IPS DF 4.7 (cell line): ENCODE data around the gene IP6K2.
"Not testable (repeated sequence)": the region's sequence is repeated elsewhere in the genome, so short reads cannot be mapped to it uniquely, and the experiment has no call there.

Experiments
- DNase-seq: peaks from one replicate; pipeline ENCODE4 v3.0.0-alpha.2; 2013; ENCODE audit warnings: low spot score; ENCODE audit errors: extremely low read depth

The IP6K2 gene

GRCh38 chr3:48716982-48717746 is at the start of gene IP6K2:
Gene IP6K2 (minus strand): TSS chr3:48717221. CDS start chr3:48695291, 21,930 bp downstream.
- DNase-seq = peak; percentile 94

DNA sequence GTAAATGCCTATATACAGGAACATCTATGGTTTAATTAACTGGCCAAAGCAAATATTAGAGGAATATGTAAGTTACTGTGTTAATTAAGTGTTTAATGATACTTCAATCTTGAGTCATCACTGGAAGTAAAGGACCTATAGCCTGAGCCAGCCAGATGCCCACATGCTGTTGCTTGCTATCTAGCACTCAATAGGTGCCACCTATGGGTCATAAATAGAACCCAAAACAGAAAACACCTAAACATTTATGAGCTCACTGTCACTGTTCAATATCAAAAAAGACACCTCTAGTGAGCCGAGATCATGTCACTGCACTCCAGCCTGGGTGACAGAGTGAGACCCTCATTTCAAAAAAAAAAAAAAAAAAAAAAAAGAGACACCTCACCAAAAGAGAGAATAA is 48.4 kb upstream of the IP6K2 start:
- DNase-seq = no peak

- no peak for DNase-seq
Measured at GRCh38 chr3:48762816-48763215, 45.8 kb upstream of the IP6K2 start.

- DNase-seq = not testable (repeated sequence)
Measured at GRCh38 chr3:48759991-48760540, 43.0 kb upstream of the IP6K2 start.

GRCh38 chr3:48759531-48759930 is 42.5 kb upstream of the IP6K2 start:
- not testable (repeated sequence) for DNase-seq

DNA sequence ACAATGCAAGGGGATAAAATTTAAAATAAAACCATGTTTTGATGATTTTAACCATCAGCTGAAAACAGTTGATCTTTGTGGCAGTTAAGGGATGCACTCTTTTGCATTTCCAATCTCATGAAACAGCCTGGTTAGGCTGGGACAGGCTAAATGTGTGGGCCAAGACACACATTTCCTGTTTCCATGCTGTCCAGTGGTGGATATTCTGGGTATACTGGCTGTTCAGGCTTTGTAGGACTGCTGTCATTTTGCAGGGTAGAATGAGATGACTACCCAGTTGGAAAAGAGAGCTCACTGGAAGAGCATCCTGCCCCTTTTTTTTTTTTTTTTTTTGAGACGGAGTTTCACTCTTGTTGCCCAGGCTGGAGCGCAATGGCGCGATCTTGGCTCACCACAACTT is 42.0 kb upstream of the IP6K2 start:
- DNase-seq = no peak

- no peak for DNase-seq
Measured at GRCh38 chr3:48756640-48757039, 39.6 kb upstream of the IP6K2 start.

GRCh38 chr3:48750856-48751255 is 33.8 kb upstream of the IP6K2 start:
- DNase-seq = no peak

DNA sequence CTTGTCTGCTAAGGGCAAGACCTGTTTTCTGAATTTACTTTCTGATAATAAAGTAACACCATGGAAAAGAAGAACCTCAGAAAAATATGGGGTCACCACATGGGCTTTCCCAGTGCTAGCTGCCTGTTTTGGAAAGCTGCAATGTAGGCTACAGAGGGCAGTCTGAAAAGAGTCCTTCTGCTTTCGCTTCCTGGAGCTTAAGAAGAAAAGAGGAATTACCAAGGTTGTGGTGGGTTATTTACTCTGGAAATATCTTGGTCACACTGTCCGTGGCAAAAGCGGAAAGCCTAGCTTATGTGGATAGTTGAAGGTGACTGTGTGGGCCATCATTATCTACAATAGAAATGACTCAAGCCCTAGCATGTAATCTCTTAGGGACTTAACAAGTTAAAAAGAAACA is 31.7 kb upstream of the IP6K2 start:
- DNase-seq = no peak

- DNase-seq = no peak
Measured at GRCh38 chr3:48747706-48748105, 30.7 kb upstream of the IP6K2 start.

DNA sequence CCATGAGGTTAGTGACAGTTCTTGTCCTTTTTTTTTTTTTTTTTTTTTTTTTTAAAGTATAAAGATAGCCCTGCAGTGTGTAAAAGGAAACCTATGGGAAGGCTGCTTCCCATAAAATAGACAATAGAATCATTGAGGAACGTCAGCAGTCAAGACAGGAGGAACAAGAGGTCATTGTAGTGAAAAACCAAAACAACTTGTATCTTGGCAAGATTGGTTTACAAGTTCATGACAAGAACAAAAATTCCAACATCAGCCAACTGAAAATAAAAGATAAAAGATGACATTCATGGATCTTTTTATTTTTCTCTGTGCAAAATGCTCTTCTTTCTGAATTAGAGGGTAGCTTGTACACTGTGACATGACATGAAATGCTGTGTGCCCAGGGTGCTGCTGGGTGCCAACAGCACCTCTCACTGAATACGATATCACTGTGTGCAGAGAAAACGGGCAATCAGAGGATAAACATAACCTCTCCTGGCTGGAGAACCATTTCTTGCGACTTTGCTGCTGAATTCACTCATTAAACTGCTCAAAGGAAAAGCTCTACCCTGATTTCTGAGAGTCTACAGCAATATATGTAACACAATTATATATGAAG is 30.1 kb upstream of the IP6K2 start:
- no peak for DNase-seq

- DNase-seq = no peak
Measured at GRCh38 chr3:48743773-48744172, 26.8 kb upstream of the IP6K2 start.

GRCh38 chr3:48741226-48741625 is 24.2 kb upstream of the IP6K2 start:
- not testable (repeated sequence) for DNase-seq

- DNase-seq = peak; percentile 28
Measured at GRCh38 chr3:48739955-48740823, 23.2 kb upstream of the IP6K2 start.

DNA sequence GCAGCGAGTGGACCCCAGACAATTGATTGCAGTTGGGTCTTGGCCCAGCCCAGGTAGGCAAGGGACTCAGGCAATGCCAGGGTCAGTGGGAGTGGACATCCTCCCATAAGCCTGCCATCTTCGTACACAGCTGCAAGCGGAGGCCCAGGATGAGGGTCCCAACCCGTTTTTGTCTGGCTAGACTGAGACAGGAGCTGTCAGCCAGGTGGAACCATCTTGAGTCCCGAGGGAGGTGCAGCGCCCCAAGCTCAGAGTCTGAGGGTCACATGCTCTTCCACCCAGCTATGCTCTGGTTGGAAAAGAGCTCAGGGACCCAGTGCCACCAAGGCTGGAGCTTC is 22.6 kb upstream of the IP6K2 start:
- no peak for DNase-seq

GRCh38 chr3:48738926-48739616 is 22.1 kb upstream of the IP6K2 start:
- no peak for DNase-seq

DNA sequence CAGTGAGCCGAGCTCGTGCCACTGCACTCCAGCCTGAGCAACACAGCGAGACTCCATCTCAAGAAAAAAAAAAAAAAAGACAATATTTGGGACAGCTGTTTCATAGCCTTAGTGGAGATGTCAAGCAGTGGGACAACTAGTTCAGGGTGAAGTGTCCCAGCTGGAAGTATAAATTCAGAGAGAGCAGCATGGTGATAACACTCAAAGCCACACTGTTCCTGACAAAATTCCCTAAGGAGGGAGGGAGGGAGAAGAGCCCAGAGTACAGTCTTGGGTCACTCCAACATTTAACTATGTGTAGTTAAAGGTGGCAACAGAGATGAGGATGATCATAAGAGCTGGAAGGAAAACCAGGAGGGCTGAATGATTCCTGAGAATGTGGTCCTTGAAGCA is 21.1 kb upstream of the IP6K2 start:
- no peak for DNase-seq

DNA sequence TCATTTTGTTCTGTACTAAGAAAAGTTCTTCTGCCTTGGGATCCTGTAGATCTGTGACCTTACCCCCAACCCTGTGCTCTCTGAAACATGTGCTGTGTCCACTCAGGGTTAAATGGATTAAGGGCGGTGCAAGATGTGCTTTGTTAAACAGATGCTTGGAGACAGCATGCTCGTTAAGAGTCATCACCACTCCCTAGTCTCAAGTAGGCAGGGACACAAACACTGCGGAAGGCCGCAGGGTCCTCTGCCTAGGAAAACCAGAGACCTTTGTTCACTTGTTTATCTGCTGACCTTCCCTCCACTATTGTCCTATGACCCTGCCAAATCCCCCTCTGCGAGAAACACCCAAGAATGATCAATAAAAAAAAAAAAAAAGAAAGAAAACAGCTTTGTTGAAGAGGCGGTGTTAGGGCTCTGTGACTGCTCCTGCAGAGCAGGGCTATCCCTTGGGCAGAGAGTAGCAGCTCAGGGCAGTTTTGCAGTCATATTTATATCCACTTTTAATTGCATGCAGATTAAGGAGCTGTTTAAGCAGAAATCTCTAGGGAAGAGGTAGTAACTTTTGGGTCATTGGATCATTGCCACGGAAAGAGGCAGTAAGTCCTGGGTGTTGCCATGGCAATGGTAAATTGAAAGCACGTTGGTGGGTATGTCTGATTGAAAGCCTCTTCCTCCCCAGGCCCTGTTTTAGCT is 18.2 kb upstream of the IP6K2 start:
- not testable (repeated sequence) for DNase-seq

- DNase-seq = not testable (repeated sequence)
Measured at GRCh38 chr3:48734541-48734940, 17.5 kb upstream of the IP6K2 start.

- DNase-seq = not testable (repeated sequence)
Measured at GRCh38 chr3:48733752-48734518, 16.9 kb upstream of the IP6K2 start.
